ENCODE measurements around the gene HBEGF.
"Not testable (repeated sequence)": the region's sequence is repeated elsewhere in the genome, so short reads cannot be mapped to it uniquely, and the experiment has no call there.

HBEGF gene

GRCh38 chr5:140345919-140346347, 470 bp downstream of the HBEGF start:
- ATAC-seq, result peak; percentile 77
- TF ChIP-seq ZNF565 (CRISPR knock-in tag; conservative IDR thresholded peaks at IDR 0.05; ENCODE audit: low read depth), result no peak
- no peak for TF ChIP-seq TSHZ2 (CRISPR knock-in tag; IDR thresholded peaks at IDR 0.05)
- TF ChIP-seq ZFP30 (CRISPR knock-in tag; IDR thresholded peaks at IDR 0.05), result no peak
- no peak for TF ChIP-seq RARB (CRISPR knock-in tag; IDR thresholded peaks at IDR 0.05)
- no peak for TF ChIP-seq SNAI2 (CRISPR knock-in tag; IDR thresholded peaks at IDR 0.05)
- TF ChIP-seq OSR1 (CRISPR knock-in tag; IDR thresholded peaks at IDR 0.05), result no peak
- no peak for TF ChIP-seq TOX (CRISPR knock-in tag; IDR thresholded peaks at IDR 0.05; ENCODE audit: borderline replicate concordance)
- no peak for TF ChIP-seq POU6F1 (CRISPR knock-in tag; IDR thresholded peaks at IDR 0.05; ENCODE audit: borderline replicate concordance, low read depth)
- no peak for TF ChIP-seq TCF4 (CRISPR knock-in tag; IDR thresholded peaks at IDR 0.05; ENCODE audit: borderline replicate concordance)
- TF ChIP-seq PATZ1 (CRISPR knock-in tag; IDR thresholded peaks at IDR 0.05; ENCODE audit: borderline replicate concordance), result no peak
- no peak for TF ChIP-seq CSDC2 (CRISPR knock-in tag; IDR thresholded peaks at IDR 0.05)
- no peak for TF ChIP-seq ESRRG (CRISPR knock-in tag; IDR thresholded peaks at IDR 0.05)

GRCh38 chr5:140344683-140345423, 1.6 kb downstream of the HBEGF start:
- TF ChIP-seq ZNF565 (CRISPR knock-in tag; conservative IDR thresholded peaks at IDR 0.05; ENCODE audit: low read depth) (no peak), ARNTL (CRISPR knock-in tag; IDR thresholded peaks at IDR 0.05; ENCODE audit: borderline replicate concordance, low read depth) (no peak), ZNF8 (CRISPR knock-in tag; IDR thresholded peaks at IDR 0.05) (no peak), SNAI2 (CRISPR knock-in tag; IDR thresholded peaks at IDR 0.05) (no peak), PPARA (CRISPR knock-in tag; IDR thresholded peaks at IDR 0.05; ENCODE audit: borderline replicate concordance) (no peak), CREB5 (CRISPR knock-in tag; IDR thresholded peaks at IDR 0.05; ENCODE audit: low read depth) (no peak), ZC3H10 (CRISPR knock-in tag; IDR thresholded peaks at IDR 0.05) (no peak), ESRRG (CRISPR knock-in tag; IDR thresholded peaks at IDR 0.05) (no peak), OSR1 (CRISPR knock-in tag; IDR thresholded peaks at IDR 0.05) (no peak), TCF4 (CRISPR knock-in tag; IDR thresholded peaks at IDR 0.05; ENCODE audit: borderline replicate concordance) (no peak), TOX (CRISPR knock-in tag; IDR thresholded peaks at IDR 0.05; ENCODE audit: borderline replicate concordance) (no peak), ZNF70 (CRISPR knock-in tag; IDR thresholded peaks at IDR 0.05) (no peak)
- no peak; the same call in 2 of the 3 replicates for ATAC-seq

- ATAC-seq, result not testable (repeated sequence)
Measured at GRCh38 chr5:140343849-140344248, 2.6 kb downstream of the HBEGF start.

GRCh38 chr5:140342896-140343295, 3.5 kb downstream of the HBEGF start:
- no peak for ATAC-seq
- TF ChIP-seq PATZ1 (CRISPR knock-in tag; IDR thresholded peaks at IDR 0.05; ENCODE audit: borderline replicate concordance) (no peak), CREB5 (CRISPR knock-in tag; IDR thresholded peaks at IDR 0.05; ENCODE audit: low read depth) (no peak), ZNF8 (CRISPR knock-in tag; IDR thresholded peaks at IDR 0.05) (no peak), ZFP3 (CRISPR knock-in tag; IDR thresholded peaks at IDR 0.05) (no peak), ZC3H10 (CRISPR knock-in tag; IDR thresholded peaks at IDR 0.05) (no peak), ARNTL (CRISPR knock-in tag; IDR thresholded peaks at IDR 0.05; ENCODE audit: borderline replicate concordance, low read depth) (no peak), TCF4 (CRISPR knock-in tag; IDR thresholded peaks at IDR 0.05; ENCODE audit: borderline replicate concordance) (no peak), TSHZ2 (CRISPR knock-in tag; IDR thresholded peaks at IDR 0.05) (no peak), ZNF565 (CRISPR knock-in tag; conservative IDR thresholded peaks at IDR 0.05; ENCODE audit: low read depth) (no peak)
